Right atrium auricular region (tissue), 2 donors: ENCODE data around the gene ZNF69. TPM values are rescaled to one million over a fixed set of nuclear protein-coding genes. Genes with fewer than 3 reads are reported as not detected.
"Not testable (repeated sequence)": the region's sequence is repeated elsewhere in the genome, so short reads cannot be mapped to it uniquely, and the experiment has no call there.

Experiments
- DNase-seq: peaks from one replicate; pipeline ENCODE4 v3.0.0-alpha.2; 2019; ENCODE audit warnings: low spot score
- H3K27ac ChIP-seq, 2 donors: fragments of 200-600 bp; sonication (generic); 1 replicate in 1 of 2; 2 replicates in 1 of 2; pipeline ENCODE4 v1.5.1; 2016 to 2019
- H3K27me3 ChIP-seq, 2 donors: fragments of 200-600 bp; sonication (generic); one replicate each; pipeline versions ENCODE4 v1.5.1 to v1.6.0; 2017 to 2019
- H3K36me3 ChIP-seq: fragments of 200-600 bp; sonication (generic); one replicate; pipeline ENCODE4 v1.5.1; 2016
- H3K4me1 ChIP-seq, 2 donors: fragments of 200-600 bp; sonication (generic); one replicate each; pipeline versions ENCODE4 v1.5.1 to v1.6.0; 2017 to 2019
- H3K4me3 ChIP-seq, 2 donors: fragments of 200-600 bp; sonication (generic); 1 replicate in 1 of 2; 2 replicates in 1 of 2; pipeline ENCODE4 v1.5.1; 2017 to 2019; ENCODE audit warnings: mild to moderate bottlenecking in 1 of 2, moderate library complexity in 1 of 2
- H3K9me3 ChIP-seq, 2 donors: fragments of 200-600 bp; sonication (generic); one replicate each; pipeline ENCODE4 v1.5.1; 2019
- total RNA-seq, 2 donors: library from RNA; depleted of rRNA; stranded (reverse); fragments of >200 nt; gene quantifications; one replicate each; pipeline ENCODE4 v1.1.0, GENCODE V29; 2016
- TF ChIP-seq, protein P1 (sequence below), 2 donors: fragments of 200-600 bp; sonication (generic); IDR thresholded peaks; one replicate each; pipeline ENCODE4 v1.5.1; 2019; ENCODE audit warnings: antibody characterized with exemption in 2 of 2

Gene ZNF69
- total RNA-seq, 2 donors from 2014 or later = 4.2 to 6.3 TPM

DNA sequence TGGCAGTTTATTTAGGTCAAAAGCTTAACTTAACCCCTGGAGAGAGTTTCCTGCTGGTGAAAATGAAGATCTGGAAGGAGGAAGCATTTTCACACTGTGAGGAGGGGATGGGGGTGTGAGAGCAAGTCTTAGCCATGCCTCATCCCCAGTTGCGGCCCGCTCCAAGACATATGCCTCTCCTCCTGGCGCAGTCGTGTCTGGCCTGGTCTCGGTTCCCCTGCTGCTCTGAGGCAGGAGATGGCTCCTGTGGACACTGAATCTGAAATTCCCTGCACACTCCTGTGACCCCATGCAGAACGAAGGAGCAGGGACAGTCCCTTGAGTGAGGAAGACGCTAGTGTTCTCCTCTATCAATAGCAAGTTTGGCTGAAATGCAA, 360 bp upstream of the ZNF69 start:
- DNase-seq = no peak
- Histone ChIP-seq H3K36me3 (no peaks in the 10 kb centered on the region), H3K4me1 (peaks cover 0 to 15% of the 10 kb centered on the region in 2 donors), H3K27ac (peak overlapping the region; percentile 77 to 87), H3K27me3 (no peaks in the 10 kb centered on the region), H3K4me3 (peak overlapping the region; percentile 74 to 85), H3K9me3 (no peaks in the 10 kb centered on the region)
- TF ChIP-seq, protein P1, sequence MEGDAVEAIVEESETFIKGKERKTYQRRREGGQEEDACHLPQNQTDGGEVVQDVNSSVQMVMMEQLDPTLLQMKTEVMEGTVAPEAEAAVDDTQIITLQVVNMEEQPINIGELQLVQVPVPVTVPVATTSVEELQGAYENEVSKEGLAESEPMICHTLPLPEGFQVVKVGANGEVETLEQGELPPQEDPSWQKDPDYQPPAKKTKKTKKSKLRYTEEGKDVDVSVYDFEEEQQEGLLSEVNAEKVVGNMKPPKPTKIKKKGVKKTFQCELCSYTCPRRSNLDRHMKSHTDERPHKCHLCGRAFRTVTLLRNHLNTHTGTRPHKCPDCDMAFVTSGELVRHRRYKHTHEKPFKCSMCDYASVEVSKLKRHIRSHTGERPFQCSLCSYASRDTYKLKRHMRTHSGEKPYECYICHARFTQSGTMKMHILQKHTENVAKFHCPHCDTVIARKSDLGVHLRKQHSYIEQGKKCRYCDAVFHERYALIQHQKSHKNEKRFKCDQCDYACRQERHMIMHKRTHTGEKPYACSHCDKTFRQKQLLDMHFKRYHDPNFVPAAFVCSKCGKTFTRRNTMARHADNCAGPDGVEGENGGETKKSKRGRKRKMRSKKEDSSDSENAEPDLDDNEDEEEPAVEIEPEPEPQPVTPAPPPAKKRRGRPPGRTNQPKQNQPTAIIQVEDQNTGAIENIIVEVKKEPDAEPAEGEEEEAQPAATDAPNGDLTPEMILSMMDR (IDR thresholded peaks at IDR 0.05) = no peak

DNA sequence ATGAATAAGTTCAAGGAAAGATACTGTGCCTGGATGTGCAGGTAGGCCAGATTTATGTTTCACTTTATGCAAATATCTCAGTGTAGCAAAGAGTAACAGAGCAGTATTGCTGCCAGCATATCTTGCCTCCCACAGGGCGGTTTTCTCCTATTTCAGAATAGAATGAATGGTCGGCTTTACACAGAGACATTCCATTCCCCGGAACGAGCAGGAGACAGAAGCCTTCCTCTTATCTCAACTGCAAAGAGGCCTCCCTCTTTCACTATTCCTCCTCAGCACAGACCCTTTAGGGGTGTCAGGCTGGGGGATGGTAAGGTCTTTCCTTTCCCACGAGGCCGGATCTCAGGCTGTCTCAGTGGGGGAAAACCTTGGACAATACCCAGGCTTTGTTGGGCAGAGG, 2.3 kb downstream of the ZNF69 start:
- not testable (repeated sequence) for H3K27ac ChIP-seq, DNase-seq, H3K4me3 ChIP-seq, H3K27me3 ChIP-seq, H3K9me3 ChIP-seq, H3K36me3 ChIP-seq
- peaks cover 0 to 15% of the 10 kb centered on the region in 2 donors for H3K4me1 ChIP-seq

DNA sequence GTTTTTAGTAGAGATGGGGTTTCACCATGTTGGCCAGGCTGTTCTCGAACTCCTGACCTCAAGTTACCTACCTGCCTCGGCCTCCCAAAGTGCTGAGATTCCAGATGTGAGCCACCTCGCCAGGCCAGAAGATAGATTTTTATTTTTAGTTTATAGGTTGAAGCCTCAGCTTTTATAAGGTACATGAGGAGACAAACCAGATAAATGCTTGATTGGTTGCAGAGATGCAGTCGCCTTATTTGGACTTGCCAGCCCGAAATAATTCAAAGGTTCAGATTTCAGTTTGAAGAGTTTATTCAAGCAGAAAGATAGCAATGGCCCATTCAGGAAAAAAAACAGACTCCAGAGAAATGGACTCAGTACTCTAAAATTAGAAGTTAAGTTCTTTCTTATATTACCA, 3.1 kb downstream of the ZNF69 start:
- peaks cover 0 to 15% of the 10 kb centered on the region in 2 donors for H3K4me1 ChIP-seq
- H3K27ac ChIP-seq = no peak overlapping the region
- H3K36me3 ChIP-seq = no peaks in the 10 kb centered on the region
- no peak overlapping the region for H3K4me3 ChIP-seq
- H3K27me3 ChIP-seq = no peaks in the 10 kb centered on the region
- TF ChIP-seq, protein P1 (IDR thresholded peaks at IDR 0.05) = no peak
- no peaks in the 10 kb centered on the region for H3K9me3 ChIP-seq
- no peak for DNase-seq

DNA sequence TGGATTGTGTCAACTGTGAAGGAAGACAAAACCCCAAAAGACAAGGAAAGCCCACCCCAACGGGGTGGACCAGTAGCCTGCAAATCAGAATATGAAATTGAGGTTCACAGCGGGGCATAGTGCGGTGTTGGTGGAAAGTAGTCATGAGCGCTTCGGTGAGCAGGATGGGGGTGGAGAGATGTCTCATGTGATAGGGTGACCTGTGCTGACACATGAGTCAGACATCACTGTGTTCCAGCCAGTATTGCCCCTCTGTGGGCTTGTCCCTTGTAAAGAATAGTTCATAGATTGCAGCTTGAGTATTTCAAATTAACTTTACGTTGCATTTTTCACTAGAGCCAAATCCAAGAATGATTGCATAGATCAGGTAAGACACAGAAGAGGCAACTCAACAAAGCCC, 7.3 kb downstream of the ZNF69 start:
- Histone ChIP-seq H3K9me3 (peaks cover 0 to 6% of the 10 kb centered on the region in 2 donors), H3K4me1 (no peaks in the 10 kb centered on the region), H3K36me3 (no peaks in the 10 kb centered on the region), H3K27me3 (no peaks in the 10 kb centered on the region), H3K27ac (no peak overlapping the region), H3K4me3 (no peak overlapping the region)
- no peak for DNase-seq
- TF ChIP-seq, protein P1 (IDR thresholded peaks at IDR 0.05) = no peak

DNA sequence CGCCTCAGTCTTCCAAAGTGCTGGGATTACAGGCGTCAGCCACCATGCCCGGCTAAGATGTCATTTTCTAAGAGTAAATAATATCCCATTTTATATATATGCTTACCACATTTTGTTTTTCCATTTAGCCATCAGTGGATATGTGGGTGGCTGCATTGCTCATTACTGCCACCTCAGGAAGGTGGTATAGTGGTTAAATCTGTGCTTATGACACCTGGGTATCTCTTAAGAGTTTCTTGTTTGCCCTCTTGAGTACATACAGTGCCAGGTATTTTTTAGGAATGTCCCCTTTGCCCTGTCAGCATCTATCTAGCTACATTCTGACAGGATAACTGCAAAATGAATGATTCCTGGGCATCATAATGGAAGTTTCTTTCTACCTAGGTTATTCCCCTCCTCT, 14.6 kb downstream of the ZNF69 start:
- Histone ChIP-seq H3K27ac (no peak overlapping the region), H3K4me1 (no peaks in the 10 kb centered on the region), H3K36me3 (peaks cover 32% of the 10 kb centered on the region), H3K27me3 (no peaks in the 10 kb centered on the region), H3K9me3 (peaks cover 15 to 71% of the 10 kb centered on the region in 2 donors), H3K4me3 (no peak overlapping the region)
- DNase-seq = no peak
- TF ChIP-seq, protein P1 (IDR thresholded peaks at IDR 0.05) = no peak

DNA sequence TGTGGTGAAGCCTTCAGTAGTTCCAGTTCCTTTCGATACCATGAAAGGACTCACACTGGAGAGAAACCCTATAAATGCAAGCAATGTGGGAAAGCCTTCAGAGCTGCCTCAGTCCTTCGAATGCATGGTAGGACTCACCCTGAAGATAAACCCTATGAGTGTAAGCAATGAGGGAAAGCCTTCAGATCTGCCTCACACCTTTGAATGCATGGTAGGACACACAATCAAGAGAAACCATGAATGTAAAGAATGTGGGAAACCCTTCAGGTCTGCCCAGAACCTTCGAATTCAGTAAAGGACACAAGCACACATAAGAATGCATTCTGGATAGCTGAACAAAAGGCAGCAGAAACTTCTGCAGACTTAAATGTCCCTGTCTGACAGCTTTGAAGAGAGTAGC, 18.3 kb downstream of the ZNF69 start:
- H3K9me3 ChIP-seq = peaks cover 15 to 91% of the 10 kb centered on the region in 2 donors
- H3K36me3 ChIP-seq = peaks cover 32% of the 10 kb centered on the region
- H3K27ac ChIP-seq = no peak overlapping the region
- H3K4me3 ChIP-seq = no peak overlapping the region
- TF ChIP-seq, protein P1 (IDR thresholded peaks at IDR 0.05) = no peak
- no peaks in the 10 kb centered on the region for H3K27me3 ChIP-seq
- no peaks in the 10 kb centered on the region for H3K4me1 ChIP-seq
- DNase-seq = no peak

DNA sequence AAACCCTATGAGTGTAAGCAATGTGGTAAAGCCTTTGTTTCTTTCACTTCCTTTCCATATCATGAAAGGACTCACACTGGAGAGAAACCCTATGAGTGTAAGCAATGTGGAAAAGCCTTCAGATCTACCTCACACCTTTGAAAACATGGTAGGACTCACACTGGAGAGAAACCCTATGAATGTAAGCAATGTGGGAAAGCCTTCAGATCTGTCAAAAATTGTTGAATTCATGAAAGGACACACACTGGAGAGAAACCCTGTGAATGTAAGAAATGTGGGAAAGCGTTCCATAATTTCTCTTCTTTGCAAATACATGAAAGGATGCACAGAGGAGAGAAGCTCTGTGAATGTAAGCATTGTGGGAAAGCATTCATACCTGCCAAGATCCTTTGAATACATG, 24.4 kb downstream of the ZNF69 start:
- not testable (repeated sequence) for H3K36me3 ChIP-seq, H3K27me3 ChIP-seq, DNase-seq, H3K4me3 ChIP-seq, H3K27ac ChIP-seq, H3K4me1 ChIP-seq
- peaks cover 14 to 70% of the 10 kb centered on the region in 2 donors for H3K9me3 ChIP-seq

DNA sequence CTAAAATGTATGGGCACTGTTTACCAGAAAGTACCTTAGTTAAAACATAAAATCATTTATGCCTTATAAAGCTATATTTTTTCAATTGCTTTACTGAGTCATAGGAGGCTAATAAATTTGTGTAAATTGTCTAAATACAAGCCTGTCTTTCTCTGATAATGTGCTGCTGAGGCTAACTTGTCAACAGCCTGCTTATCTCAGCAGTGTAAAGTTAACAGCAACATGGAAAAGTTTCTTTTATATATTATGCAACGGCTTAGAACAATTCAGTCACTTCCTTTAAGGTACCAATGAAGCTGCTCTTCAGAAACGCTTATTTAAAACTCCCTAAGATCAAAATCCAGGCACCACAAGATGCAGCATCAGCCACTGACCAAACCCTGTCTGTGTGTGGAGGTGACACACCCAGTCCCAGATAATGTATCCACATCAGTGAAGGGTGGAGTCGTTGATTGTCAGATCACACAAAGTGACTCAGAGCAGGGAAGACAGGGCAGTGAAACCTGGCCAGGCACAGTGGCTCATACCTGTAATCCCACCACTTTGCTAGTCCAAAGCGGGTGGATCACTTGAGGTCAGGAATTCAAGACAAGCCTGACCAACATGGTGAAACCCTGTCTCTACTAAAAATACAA, 27.0 kb downstream of the ZNF69 start:
- H3K9me3 ChIP-seq = peaks cover 14 to 44% of the 10 kb centered on the region in 2 donors
- H3K27me3 ChIP-seq, DNase-seq, H3K36me3 ChIP-seq, H3K4me3 ChIP-seq, H3K27ac ChIP-seq, H3K4me1 ChIP-seq: not testable (repeated sequence)
